ENCODE data around the gene BACE2. TPM values are rescaled to one million over a fixed set of nuclear protein-coding genes. Genes with fewer than 3 reads are reported as not detected.
"Not testable (repeated sequence)": the region's sequence is repeated elsewhere in the genome, so short reads cannot be mapped to it uniquely, and the experiment has no call there.

Gene BACE2
- total RNA-seq, 1 donor from 2014 or later: 64.8 TPM

DNA sequence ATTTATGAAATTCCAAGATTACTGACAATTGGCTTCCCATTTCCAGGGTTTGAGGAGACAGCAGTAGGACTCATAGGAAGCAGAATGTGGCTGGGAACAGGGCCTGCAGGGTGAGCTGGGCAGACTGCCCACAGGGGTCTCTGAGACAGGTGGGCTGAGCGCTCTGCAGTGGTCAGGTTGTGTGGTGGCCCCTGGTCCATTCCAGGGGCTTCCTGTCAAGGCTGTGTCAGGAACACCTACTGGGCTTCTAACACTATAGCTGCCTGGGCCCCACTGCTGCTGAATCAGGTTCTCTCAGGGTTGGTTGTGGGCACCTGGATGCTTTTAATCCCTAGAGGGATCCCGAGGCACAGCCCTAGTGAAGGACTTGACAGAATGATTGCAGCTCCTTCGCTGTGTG is 72.1 kb downstream of the BACE2 start:
- FAIRE-seq (no peak), DNase-seq (ENCODE audit: low read depth) (no peak)
- no peaks in the 10 kb centered on the region for H3K27me3 ChIP-seq (ENCODE audit: control insufficient read depth, insufficient read depth, low read length)
- no peak overlapping the region for H3K4me3 ChIP-seq (ENCODE audit: low read depth, low read length)
- TF ChIP-seq CTCF (IDR thresholded peaks at IDR 0.05; ENCODE audit: insufficient read depth, low read length, severe bottlenecking): no peak
- peaks cover 6% of the 10 kb centered on the region for H3K36me3 ChIP-seq (ENCODE audit: control insufficient read depth, insufficient read depth, low read length)

- H3K36me3 ChIP-seq (ENCODE audit: control insufficient read depth, insufficient read depth, low read length): peaks cover 8% of the 10 kb centered on the region
- no peak for TF ChIP-seq CTCF (IDR thresholded peaks at IDR 0.05; ENCODE audit: insufficient read depth, low read length, severe bottlenecking)
- DNase-seq (ENCODE audit: low read depth): peak; percentile 56
- H3K27me3 ChIP-seq (ENCODE audit: control insufficient read depth, insufficient read depth, low read length): no peaks in the 10 kb centered on the region
- FAIRE-seq: peak; percentile 40
- no peak overlapping the region for H3K4me3 ChIP-seq (ENCODE audit: low read depth, low read length)
These were observed 73.4 kb downstream of the BACE2 start for GRCh38 chr21:41241341-41241740.

GRCh38 chr21:41242238-41242829 is 74.4 kb downstream of the BACE2 start:
- H3K4me3 ChIP-seq (ENCODE audit: low read depth, low read length): no peak overlapping the region
- H3K27me3 ChIP-seq (ENCODE audit: control insufficient read depth, insufficient read depth, low read length): no peaks in the 10 kb centered on the region
- peaks cover 7% of the 10 kb centered on the region for H3K36me3 ChIP-seq (ENCODE audit: control insufficient read depth, insufficient read depth, low read length)
- TF ChIP-seq CTCF (IDR thresholded peaks at IDR 0.05; ENCODE audit: insufficient read depth, low read length, severe bottlenecking): no peak
- FAIRE-seq (no peak), DNase-seq (ENCODE audit: low read depth) (no peak)

- Histone ChIP-seq H3K36me3 (ENCODE audit: control insufficient read depth, insufficient read depth, low read length) (peaks cover 5% of the 10 kb centered on the region), H3K4me3 (ENCODE audit: low read depth, low read length) (no peak overlapping the region), H3K27me3 (ENCODE audit: control insufficient read depth, insufficient read depth, low read length) (no peaks in the 10 kb centered on the region)
- no peak for TF ChIP-seq CTCF (IDR thresholded peaks at IDR 0.05; ENCODE audit: insufficient read depth, low read length, severe bottlenecking)
- no peak for FAIRE-seq
- no peak for DNase-seq (ENCODE audit: low read depth)
These were observed 75.1 kb downstream of the BACE2 start for GRCh38 chr21:41243107-41243506.

DNA sequence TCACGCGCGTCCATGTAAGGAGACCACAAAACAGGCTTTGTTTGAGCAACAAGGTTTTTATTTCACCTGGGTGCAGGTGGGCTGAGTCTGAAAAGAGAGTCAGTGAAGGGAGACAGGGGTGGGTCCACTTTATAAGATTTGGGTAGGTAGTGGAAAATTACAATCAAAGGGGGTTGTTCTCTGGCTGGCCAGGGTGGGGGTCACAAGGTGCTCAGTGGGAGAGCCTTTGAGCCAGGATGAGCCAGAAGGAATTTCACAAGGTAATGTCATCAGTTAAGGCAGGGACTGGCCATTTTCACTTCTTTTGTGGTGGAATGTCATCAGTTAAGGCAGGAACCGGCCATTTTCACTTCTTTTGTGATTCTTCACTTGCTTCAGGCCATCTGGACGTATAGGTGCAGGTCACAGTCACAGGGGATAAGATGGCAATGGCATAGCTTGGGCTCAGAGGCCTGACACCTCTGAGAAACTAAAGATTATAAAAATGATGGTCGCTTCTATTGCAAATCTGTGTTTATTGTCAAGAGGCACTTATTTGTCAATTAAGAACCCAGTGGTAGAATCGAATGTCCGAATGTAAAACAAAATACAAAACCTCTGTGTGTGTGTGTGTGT is 76.4 kb downstream of the BACE2 start:
- not testable (repeated sequence) for FAIRE-seq

GRCh38 chr21:41245509-41246135 is 77.7 kb downstream of the BACE2 start:
- Histone ChIP-seq H3K4me3 (ENCODE audit: low read depth, low read length) (no peak overlapping the region), H3K36me3 (ENCODE audit: control insufficient read depth, insufficient read depth, low read length) (peaks cover 7% of the 10 kb centered on the region), H3K27me3 (ENCODE audit: control insufficient read depth, insufficient read depth, low read length) (no peaks in the 10 kb centered on the region)
- TF ChIP-seq CTCF (IDR thresholded peaks at IDR 0.05; ENCODE audit: insufficient read depth, low read length, severe bottlenecking): no peak
- FAIRE-seq: no peak
- no peak for DNase-seq (ENCODE audit: low read depth)

More for the DNA sequence above, 76.4 kb downstream of the BACE2 start:
- H3K27me3 ChIP-seq (ENCODE audit: control insufficient read depth, insufficient read depth, low read length); H3K36me3 ChIP-seq (ENCODE audit: control insufficient read depth, insufficient read depth, low read length); DNase-seq (ENCODE audit: low read depth); H3K4me3 ChIP-seq (ENCODE audit: low read depth, low read length): not testable (repeated sequence)

All from bronchial epithelial cell (primary cell).